ENCODE results near the gene CRLF3. TPM values are rescaled to one million over a fixed set of nuclear protein-coding genes. Genes with fewer than 3 reads are reported as not detected.
A peak's percentile ranks its signal among the peaks of the same experiment; 100 is the strongest.

CRLF3 gene
- total RNA-seq, 4 donors from 2014 or later, result 8.2 to 11.6 (median 9.9) TPM

GRCh38 chr17:30812218-30813177 lies 12.0 kb downstream of the CRLF3 start:
- no peak for TF ChIP-seq POLR2A (IDR thresholded peaks at IDR 0.05; ENCODE audit: low read depth)
- TF ChIP-seq EP300 (IDR thresholded peaks at IDR 0.05), result no peak
- no peak for TF ChIP-seq CTCF (IDR thresholded peaks at IDR 0.05)
- Histone ChIP-seq H3K27me3 (no peaks in the 10 kb centered on the region), H3K4me1 (peaks cover 0 to 14% (median 9%) of the 10 kb centered on the region in 4 donors), H3K27ac (replicated peaks in 1 of 4) (no peak overlapping the region), H3K9me3 (no peaks in the 10 kb centered on the region), H3K36me3 (peaks cover 0 to 12% (median 0%) of the 10 kb centered on the region in 4 donors), H3K4me3 (no peak overlapping the region)
- WGBS, result 64% methylated on average over 5 of the region's 5 CpGs
- no peak for DNase-seq (ENCODE audit: extremely low spot score)
- intact Hi-C loops (cut with DNase I), result no loop called here

- peaks cover 0 to 12% (median 0%) of the 10 kb centered on the region in 4 donors for H3K36me3 ChIP-seq
- no peak for TF ChIP-seq EP300 (IDR thresholded peaks at IDR 0.05)
- TF ChIP-seq POLR2A (IDR thresholded peaks at IDR 0.05; ENCODE audit: low read depth), result no peak
- no peak for TF ChIP-seq POLR2AphosphoS5 (IDR thresholded peaks at IDR 0.05)
- no peak for TF ChIP-seq CTCF (IDR thresholded peaks at IDR 0.05)
- no peaks in the 10 kb centered on the region for H3K27me3 ChIP-seq
- WGBS, result 95% methylated on average over 6 of the region's 6 CpGs
- H3K9me3 ChIP-seq, result no peaks in the 10 kb centered on the region
- H3K4me1 ChIP-seq, result peaks cover 0 to 14% (median 9%) of the 10 kb centered on the region in 4 donors
- H3K27ac ChIP-seq (replicated peaks in 1 of 4), result no peak overlapping the region
- intact Hi-C loops (cut with DNase I), result no loop called here
- H3K4me3 ChIP-seq, result no peak overlapping the region
- DNase-seq (ENCODE audit: extremely low spot score), result no peak
These were observed 14.6 kb downstream of the CRLF3 start for GRCh38 chr17:30809867-30810266.

GRCh38 chr17:30808785-30809286 lies 15.7 kb downstream of the CRLF3 start:
- H3K36me3 ChIP-seq, result peaks cover 1 to 17% (median 2%) of the 10 kb centered on the region in 4 donors
- no peaks in the 10 kb centered on the region for H3K27me3 ChIP-seq
- H3K4me3 ChIP-seq, result no peak overlapping the region
- TF ChIP-seq CTCF (IDR thresholded peaks at IDR 0.05) (no peak), EP300 (IDR thresholded peaks at IDR 0.05) (no peak), POLR2AphosphoS5 (IDR thresholded peaks at IDR 0.05) (no peak), POLR2A (IDR thresholded peaks at IDR 0.05; ENCODE audit: low read depth) (no peak)
- peaks cover 0 to 14% (median 9%) of the 10 kb centered on the region in 4 donors for H3K4me1 ChIP-seq
- H3K27ac ChIP-seq (replicated peaks in 1 of 4), result peak overlapping the region in 1 of 4 donors; percentile 11
- WGBS, result 69% methylated on average over 9 of the region's 9 CpGs
- H3K9me3 ChIP-seq, result no peaks in the 10 kb centered on the region
- intact Hi-C loops (cut with DNase I), result no loop called here
- no peak for DNase-seq (ENCODE audit: extremely low spot score)

- Histone ChIP-seq H3K4me1 (peaks cover 0 to 14% (median 7%) of the 10 kb centered on the region in 4 donors), H3K27me3 (no peaks in the 10 kb centered on the region), H3K9me3 (no peaks in the 10 kb centered on the region), H3K4me3 (no peak overlapping the region), H3K36me3 (peaks cover 9 to 27% (median 10%) of the 10 kb centered on the region in 4 donors), H3K27ac (replicated peaks in 1 of 4) (no peak overlapping the region)
- intact Hi-C loops (cut with DNase I), result no loop called here
- DNase-seq (ENCODE audit: extremely low spot score), result no peak
- TF ChIP-seq CTCF (IDR thresholded peaks at IDR 0.05), result no peak
- 97% methylated on average over 1 of the region's 1 CpG for WGBS
These were observed 16.6 kb downstream of the CRLF3 start for GRCh38 chr17:30807896-30808295.
